HPDE6-E6E7 (cell line): ENCODE results near the gene AP3M1.
"Not testable (repeated sequence)": the region's sequence is repeated elsewhere in the genome, so short reads cannot be mapped to it uniquely, and the experiment has no call there.

ENCODE experiments used
- DNase-seq: peaks from one replicate; pipeline ENCODE4 v3.0.0; 2011; ENCODE audit warnings: missing footprints; ENCODE audit errors: extremely low spot score

Gene AP3M1

GRCh38 chr10:74163319-74164068, 12.9 kb upstream of the AP3M1 start:
- no peak for DNase-seq

GRCh38 chr10:74160013-74160412, 9.4 kb upstream of the AP3M1 start:
- DNase-seq, result no peak

GRCh38 chr10:74156919-74157289, 6.3 kb upstream of the AP3M1 start:
- no peak for DNase-seq

GRCh38 chr10:74153676-74154075, 3.0 kb upstream of the AP3M1 start:
- no peak for DNase-seq

GRCh38 chr10:74153123-74153522, 2.5 kb upstream of the AP3M1 start:
- no peak for DNase-seq

GRCh38 chr10:74151879-74152722, 1.5 kb upstream of the AP3M1 start:
- no peak for DNase-seq

- DNase-seq, result peak; percentile 99
Measured at GRCh38 chr10:74150990-74151878, 606 bp upstream of the AP3M1 start, which contains the start of gene ADK. Gene ADK (plus strand): TSS chr10:74151221. CDS start chr10:74151279, 58 bp downstream.

- DNase-seq, result not testable (repeated sequence)
Measured at GRCh38 chr10:74146980-74147379, 3.6 kb downstream of the AP3M1 start.

GRCh38 chr10:74145133-74145532, 5.5 kb downstream of the AP3M1 start:
- DNase-seq, result no peak

GRCh38 chr10:74140553-74140952, 10.1 kb downstream of the AP3M1 start:
- no peak for DNase-seq

GRCh38 chr10:74139981-74140380, 10.6 kb downstream of the AP3M1 start:
- no peak for DNase-seq

GRCh38 chr10:74138596-74138995, 12.0 kb downstream of the AP3M1 start:
- not testable (repeated sequence) for DNase-seq

- no peak for DNase-seq
Measured at GRCh38 chr10:74137992-74138391, 12.6 kb downstream of the AP3M1 start.

- no peak for DNase-seq
Measured at GRCh38 chr10:74135452-74135851, 15.2 kb downstream of the AP3M1 start.

GRCh38 chr10:74133923-74134820, 16.5 kb downstream of the AP3M1 start:
- DNase-seq, result no peak

- no peak for DNase-seq
Measured at GRCh38 chr10:74123081-74123480, 27.5 kb downstream of the AP3M1 start.

GRCh38 chr10:74122060-74122459, 28.6 kb downstream of the AP3M1 start:
- DNase-seq, result no peak

- no peak for DNase-seq
Measured at GRCh38 chr10:74121368-74121767, 29.3 kb downstream of the AP3M1 start.

- no peak for DNase-seq
Measured at GRCh38 chr10:74120911-74121310, 29.7 kb downstream of the AP3M1 start.

GRCh38 chr10:74118804-74119203, 31.8 kb downstream of the AP3M1 start:
- peak; percentile 27 for DNase-seq

GRCh38 chr10:74117738-74118137, 32.9 kb downstream of the AP3M1 start:
- no peak for DNase-seq
